ENCODE results near the gene PCDH17.

DNA sequence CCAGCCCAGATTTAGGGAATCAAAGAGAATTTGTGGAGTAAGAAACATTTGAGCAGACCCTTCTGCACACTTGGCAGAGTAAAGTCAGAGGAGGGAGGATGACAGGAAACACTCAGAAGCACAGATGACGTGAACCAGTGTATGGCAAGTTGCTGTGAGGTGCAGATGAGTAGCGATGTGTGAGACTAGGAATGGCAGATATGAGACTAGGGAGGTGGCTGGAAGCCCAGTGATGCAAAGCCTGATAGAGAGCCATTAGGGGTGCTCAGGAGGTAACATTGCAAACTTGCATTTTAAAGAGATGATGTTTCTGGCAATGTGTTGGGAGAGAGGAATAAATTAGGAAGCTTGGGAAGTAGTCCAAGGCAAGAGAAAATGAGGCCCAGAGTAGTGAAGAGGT is 44.0 kb downstream of the PCDH17 start:
- TF ChIP-seq, protein P1, sequence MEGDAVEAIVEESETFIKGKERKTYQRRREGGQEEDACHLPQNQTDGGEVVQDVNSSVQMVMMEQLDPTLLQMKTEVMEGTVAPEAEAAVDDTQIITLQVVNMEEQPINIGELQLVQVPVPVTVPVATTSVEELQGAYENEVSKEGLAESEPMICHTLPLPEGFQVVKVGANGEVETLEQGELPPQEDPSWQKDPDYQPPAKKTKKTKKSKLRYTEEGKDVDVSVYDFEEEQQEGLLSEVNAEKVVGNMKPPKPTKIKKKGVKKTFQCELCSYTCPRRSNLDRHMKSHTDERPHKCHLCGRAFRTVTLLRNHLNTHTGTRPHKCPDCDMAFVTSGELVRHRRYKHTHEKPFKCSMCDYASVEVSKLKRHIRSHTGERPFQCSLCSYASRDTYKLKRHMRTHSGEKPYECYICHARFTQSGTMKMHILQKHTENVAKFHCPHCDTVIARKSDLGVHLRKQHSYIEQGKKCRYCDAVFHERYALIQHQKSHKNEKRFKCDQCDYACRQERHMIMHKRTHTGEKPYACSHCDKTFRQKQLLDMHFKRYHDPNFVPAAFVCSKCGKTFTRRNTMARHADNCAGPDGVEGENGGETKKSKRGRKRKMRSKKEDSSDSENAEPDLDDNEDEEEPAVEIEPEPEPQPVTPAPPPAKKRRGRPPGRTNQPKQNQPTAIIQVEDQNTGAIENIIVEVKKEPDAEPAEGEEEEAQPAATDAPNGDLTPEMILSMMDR (IDR thresholded peaks at IDR 0.05) = no peak
- no peak for TF ChIP-seq EZH2 (IDR thresholded peaks at IDR 0.05; ENCODE audit: borderline replicate concordance, insufficient read depth, low read depth, low read length, poor library complexity, severe bottlenecking)

Data from B cell (primary cell).